Prostate gland (tissue), 2 donors: ENCODE results near the gene REM2. TPM values are rescaled to one million over a fixed set of nuclear protein-coding genes. Genes with fewer than 3 reads are reported as not detected.

Experiments
- DNase-seq: peaks from one replicate; pipeline ENCODE4 v3.0.0-alpha.2; 2019; ENCODE audit warnings: low spot score
- H3K27ac ChIP-seq, 2 donors: fragments of 200-600 bp; sonication (generic); 2 replicates each; pipeline ENCODE4 v1.5.1; 2017 to 2019
- H3K27me3 ChIP-seq: fragments of 200-600 bp; sonication (generic); replicated peaks from 2 replicates; pipeline ENCODE4 v1.5.1; 2019; ENCODE audit not compliant: insufficient read depth
- H3K36me3 ChIP-seq, 2 donors: fragments of 200-600 bp; sonication (generic); 1 replicate in 1 of 2; 2 replicates in 1 of 2; pipeline versions ENCODE4 v1.5.1 to v1.8.1; 2017 to 2019
- H3K4me1 ChIP-seq: fragments of 200-600 bp; sonication (generic); replicated peaks from 2 replicates; pipeline ENCODE4 v1.5.1; 2019
- H3K4me3 ChIP-seq, 2 donors: fragments of 200-600 bp; sonication (generic); 2 replicates each; pipeline ENCODE4 v1.5.1; 2017 to 2019
- H3K9me3 ChIP-seq: fragments of 200-600 bp; sonication (generic); 2 replicates; pipeline ENCODE4 v1.5.1; 2017
- CTCF ChIP-seq, 4 experiments: fragments of 200-600 bp in 2 of 4; fragments of 450-650 bp in 2 of 4; sonication (generic) in 2 of 4; IDR thresholded peaks; 1 replicate in 3 of 4; 2 replicates in 1 of 4; pipeline ENCODE4 v1.5.1; 2016 to 2019; ENCODE audit warnings: antibody characterized with exemption in 4 of 4, mild to moderate bottlenecking in 2 of 4, moderate library complexity in 2 of 4
- POLR2A ChIP-seq: fragments of 450-650 bp; IDR thresholded peaks from one replicate; pipeline ENCODE4 v1.6.1; 2016; ENCODE audit warnings: antibody characterized with exemption, mild to moderate bottlenecking
- POLR2AphosphoS5 ChIP-seq: sonication (generic); formaldehyde crosslinking; IDR thresholded peaks from one replicate; pipeline ENCODE4 v1.6.1; 2017; ENCODE audit warnings: antibody characterized with exemption
- WGBS: methylation state at CpG from one replicate; pipeline ENCODE4 v1.1.5; 2018; 5-methylcytosine and 5-hydroxymethylcytosine counted together
- intact Hi-C: fragments of 100-400 bp; cut with DNase I; formaldehyde crosslinking; loops from one replicate; pipeline ENCODE4 v1.14.2; 2022
- total RNA-seq, 2 donors: library from RNA; depleted of rRNA; stranded (reverse); fragments of >200 nt; gene quantifications; one replicate each; pipeline ENCODE4 v1.1.0, GENCODE V29; 2016

The REM2 gene
- total RNA-seq, 2 donors from 2014 or later, result 0.62 to 1.0 TPM

GRCh38 chr14:22893706-22894105, 10.7 kb downstream of the REM2 start:
- intact Hi-C loops, result no loop called here
- Histone ChIP-seq H3K27me3 (no peaks in the 10 kb centered on the region), H3K9me3 (no peaks in the 10 kb centered on the region), H3K4me1 (no peaks in the 10 kb centered on the region), H3K27ac (no peak overlapping the region), H3K4me3 (no peak overlapping the region), H3K36me3 (no peaks in the 10 kb centered on the region)
- DNase-seq, result no peak
- WGBS, result 93% methylated on average over 4 of the region's 4 CpGs
- TF ChIP-seq POLR2A, result no peak
- TF ChIP-seq POLR2AphosphoS5, result no peak
- TF ChIP-seq CTCF (IDR thresholded peaks at IDR 0.05), result no peak

GRCh38 chr14:22895402-22895801, 12.4 kb downstream of the REM2 start:
- Histone ChIP-seq H3K27me3 (no peaks in the 10 kb centered on the region), H3K27ac (no peak overlapping the region), H3K9me3 (no peaks in the 10 kb centered on the region), H3K4me3 (no peak overlapping the region), H3K36me3 (no peaks in the 10 kb centered on the region), H3K4me1 (no peaks in the 10 kb centered on the region)
- no peak for DNase-seq
- no peak for TF ChIP-seq CTCF (IDR thresholded peaks at IDR 0.05)
- TF ChIP-seq POLR2A, result no peak
- TF ChIP-seq POLR2AphosphoS5, result no peak
- intact Hi-C loops, result no loop called here
- 100% methylated on average over 1 of the region's 1 CpG for WGBS

- intact Hi-C loops, result no loop called here
- 51% methylated on average over 5 of the region's 5 CpGs for WGBS
- no peaks in the 10 kb centered on the region for H3K4me1 ChIP-seq
- peaks cover 6% of the 10 kb centered on the region in 2 donors for H3K36me3 ChIP-seq
- no peak overlapping the region for H3K4me3 ChIP-seq
- TF ChIP-seq POLR2A, result no peak
- no peak for TF ChIP-seq POLR2AphosphoS5
- TF ChIP-seq CTCF (IDR thresholded peaks at IDR 0.05), result no peak
- H3K9me3 ChIP-seq, result no peaks in the 10 kb centered on the region
- H3K27ac ChIP-seq, result no peak overlapping the region
- no peaks in the 10 kb centered on the region for H3K27me3 ChIP-seq
- no peak for DNase-seq
Measured at GRCh38 chr14:22896356-22896755, 13.3 kb downstream of the REM2 start.

- Histone ChIP-seq H3K4me1 (no peaks in the 10 kb centered on the region), H3K4me3 (no peak overlapping the region), H3K27ac (no peak overlapping the region), H3K36me3 (peaks cover 10% of the 10 kb centered on the region in 2 donors), H3K27me3 (no peaks in the 10 kb centered on the region), H3K9me3 (no peaks in the 10 kb centered on the region)
- TF ChIP-seq POLR2AphosphoS5 (no peak), POLR2A (no peak), CTCF (IDR thresholded peaks at IDR 0.05) (no peak)
- DNase-seq, result no peak
- WGBS, result 73% methylated on average over 3 of the region's 3 CpGs
- intact Hi-C loops, result no loop called here
Measured at GRCh38 chr14:22896760-22897159, 13.7 kb downstream of the REM2 start.

- TF ChIP-seq POLR2AphosphoS5, result no peak
- TF ChIP-seq POLR2A, result no peak
- H3K27ac ChIP-seq, result no peak overlapping the region
- WGBS, result 94% methylated on average over 1 of the region's 1 CpG
- no peak for DNase-seq
- intact Hi-C loops, result no loop called here
- peaks cover 13 to 14% of the 10 kb centered on the region in 2 donors for H3K36me3 ChIP-seq
- no peak overlapping the region for H3K4me3 ChIP-seq
- H3K27me3 ChIP-seq, result no peaks in the 10 kb centered on the region
- no peaks in the 10 kb centered on the region for H3K9me3 ChIP-seq
- H3K4me1 ChIP-seq, result no peaks in the 10 kb centered on the region
Measured at GRCh38 chr14:22897357-22897756, 14.3 kb downstream of the REM2 start.
